Activated T-cell treated with anti-CD3 and anti-CD28 coated beads, Interleukin-2, amount 50 U/mL, for 4 hours (primary cell): ENCODE results near the gene CARMIL3. TPM values are rescaled to one million over a fixed set of nuclear protein-coding genes. Genes with fewer than 3 reads are reported as not detected.

Source experiments
- ATAC-seq, 2 donors: fragments of 200-7000 bp; cut with Tn5 transposase; one replicate each; pipeline ENCODE4 v1.10.0; 2021
- DNase-seq: peaks from one replicate; pipeline ENCODE4 v3.0.0-alpha.2; 2020
- H3K27me3 Mint-ChIP-seq: one replicate; pipeline ENCODE4 v1.8.0; 2021; ENCODE audit warnings: low read depth, mixed read lengths
- H3K36me3 Mint-ChIP-seq: one replicate; pipeline ENCODE4 v1.8.0; 2022; ENCODE audit warnings: mixed read lengths; ENCODE audit not compliant: insufficient read depth
- H3K4me1 Mint-ChIP-seq: one replicate; pipeline ENCODE4 v1.8.0; 2021; ENCODE audit warnings: low read depth, mixed read lengths
- H3K4me3 Mint-ChIP-seq: one replicate; pipeline ENCODE4 v1.8.0; 2021; ENCODE audit warnings: mild to moderate bottlenecking, moderate library complexity, mixed read lengths
- H3K9me3 Mint-ChIP-seq: one replicate; pipeline ENCODE4 v1.8.0; 2021; ENCODE audit warnings: mixed read lengths
- total RNA-seq, 3 donors: library from RNA; stranded (reverse); gene quantifications; one replicate each; pipeline ENCODE4 v1.2.1, GENCODE V29; 2021

CARMIL3 gene
- total RNA-seq, 3 donors from 2014 or later: 1.3 to 1.8 (median 1.3) TPM

DNA sequence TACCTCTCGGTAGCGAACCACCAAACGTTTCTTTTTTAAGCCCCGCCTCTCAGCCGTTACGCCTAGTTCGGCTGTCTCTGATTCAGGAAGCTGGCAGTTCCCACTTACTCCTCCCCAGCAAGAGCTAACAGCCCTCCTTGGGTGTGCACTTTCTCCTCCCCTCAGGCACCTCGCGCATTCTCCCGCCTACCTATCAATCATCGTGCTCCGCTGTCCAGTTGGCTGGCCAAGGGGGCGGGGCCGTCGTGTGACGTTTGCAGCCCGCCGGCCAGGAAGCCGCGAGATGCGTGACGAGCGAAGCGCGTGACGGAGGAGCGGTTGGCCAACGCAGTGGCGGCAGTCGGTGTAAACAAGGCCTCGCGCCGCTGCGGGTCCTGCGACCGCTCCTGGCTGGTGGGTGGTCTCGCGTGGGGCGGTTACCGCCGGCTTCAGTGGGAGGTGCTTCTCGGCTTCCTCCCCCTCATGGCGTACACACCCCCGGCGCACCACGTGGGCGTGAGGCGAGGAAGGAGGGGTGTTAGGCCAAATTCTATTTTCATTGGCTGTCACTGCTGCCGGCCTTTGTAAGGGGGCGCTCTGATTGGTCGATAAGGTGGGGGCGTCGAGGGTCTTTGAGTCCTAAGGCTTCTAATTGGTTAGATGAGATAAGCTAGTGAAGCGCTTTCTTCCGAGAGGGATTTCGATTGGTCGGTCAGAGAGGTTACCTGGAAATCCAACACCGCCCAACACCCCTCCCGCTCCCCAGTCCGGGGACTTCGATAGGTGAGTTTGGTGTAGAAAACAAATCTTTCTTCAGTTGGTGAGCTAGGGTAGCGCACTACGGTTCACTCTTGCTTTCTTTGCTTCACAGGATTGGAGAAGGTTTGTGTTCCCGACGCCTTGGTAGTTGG is 63.0 kb downstream of the CARMIL3 start, which contains the start of the genes DCAF11 and NRL:
Gene DCAF11 (plus strand): TSS at position 246 of the 890 bp plus-strand sequence. CDS start 818 bp downstream, outside the sequence.
Gene NRL (minus strand): TSS at position 418 of the 890 bp plus-strand sequence. CDS start 32,101 bp downstream, outside the sequence.
- no peaks in the 10 kb centered on the region for H3K27me3 Mint-ChIP-seq

DNA sequence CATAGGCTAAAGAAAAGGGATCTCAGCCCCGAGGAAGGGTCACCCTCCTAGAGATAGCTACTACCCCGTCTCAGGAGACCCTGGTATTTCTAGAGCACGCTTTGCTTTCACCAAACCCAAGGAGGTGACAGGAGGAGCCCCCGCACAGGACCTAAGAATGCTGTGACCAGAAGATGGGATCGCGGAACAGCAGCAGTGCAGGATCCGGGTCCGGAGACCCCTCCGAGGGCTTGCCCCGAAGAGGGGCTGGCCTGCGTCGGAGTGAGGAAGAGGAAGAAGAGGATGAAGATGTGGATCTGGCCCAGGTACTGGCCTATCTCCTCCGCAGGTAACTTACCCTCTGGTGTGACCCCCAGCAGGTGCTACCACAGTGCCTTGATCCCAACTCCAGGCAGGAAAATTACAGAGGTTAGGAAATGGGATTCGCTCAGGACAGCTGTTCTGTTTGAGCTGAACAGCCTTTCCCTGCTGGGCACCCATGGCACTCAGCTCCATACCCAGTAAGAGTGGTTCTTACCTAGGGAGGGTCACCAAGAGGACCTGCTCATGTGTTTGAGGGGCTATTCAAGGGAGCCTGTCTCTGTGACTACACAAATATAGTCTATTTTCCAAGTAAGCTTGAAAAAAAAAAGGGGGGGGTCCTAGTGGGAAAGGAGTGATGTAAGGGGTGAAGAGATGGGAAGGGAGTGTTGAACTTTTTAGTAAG is 63.8 kb downstream of the CARMIL3 start:
- DNase-seq (no peak), ATAC-seq (no peak)
- Mint-ChIP-seq H3K4me1 (peaks cover 26% of the 10 kb centered on the region), H3K9me3 (no peaks in the 10 kb centered on the region), H3K27me3 (no peaks in the 10 kb centered on the region), H3K4me3 (peak overlapping the region; percentile 93), H3K36me3 (peaks cover 23% of the 10 kb centered on the region)

More for the DNA sequence above, 63.0 kb downstream of the CARMIL3 start, which contains the start of the genes DCAF11 and NRL:
- Mint-ChIP-seq H3K4me1 (peaks cover 27% of the 10 kb centered on the region), H3K4me3 (peak within 1 kb of the TSS; percentile 93), H3K9me3 (no peaks in the 10 kb centered on the region), H3K36me3 (peaks cover 22% of the 10 kb centered on the region)
- peak; percentile 90 to 92 for ATAC-seq
- DNase-seq: peak; percentile 99

DNA sequence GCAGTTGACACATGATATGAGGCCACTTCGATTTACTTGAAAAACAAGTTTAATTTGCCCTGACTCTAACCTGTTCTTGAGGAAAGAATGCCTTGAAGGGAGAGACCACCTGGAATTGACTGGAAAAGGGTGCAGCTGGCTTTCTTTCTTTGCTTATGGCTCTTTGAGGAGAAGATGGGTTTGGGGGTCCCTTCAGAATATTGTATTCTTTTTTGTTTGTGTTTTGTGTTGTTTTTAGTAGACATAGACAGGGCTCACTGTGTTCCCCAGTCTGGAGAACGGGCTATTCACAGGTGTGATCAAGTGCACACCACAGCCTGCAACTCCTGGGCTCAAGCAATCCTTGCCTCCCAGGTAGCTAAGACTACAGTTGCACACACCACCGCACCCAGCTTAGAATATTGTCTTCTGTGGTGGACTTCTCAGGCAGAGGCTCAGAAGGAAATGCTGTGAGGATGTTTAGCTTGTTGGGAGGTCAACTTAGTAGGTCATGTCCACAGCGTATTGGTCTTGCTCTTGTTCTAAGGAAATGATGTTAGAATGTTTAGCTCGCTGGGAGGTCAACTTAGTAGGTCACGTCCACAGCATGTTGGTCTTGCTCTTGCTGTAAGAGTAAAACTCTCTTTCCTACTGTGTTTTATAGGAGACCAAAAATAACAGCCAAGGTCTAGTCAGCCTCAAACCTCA is 64.5 kb downstream of the CARMIL3 start:
- peak overlapping the region; percentile 93 for H3K4me3 Mint-ChIP-seq
- H3K27me3 Mint-ChIP-seq: no peaks in the 10 kb centered on the region
- H3K4me1 Mint-ChIP-seq: peaks cover 24% of the 10 kb centered on the region
- H3K36me3 Mint-ChIP-seq: peaks cover 27% of the 10 kb centered on the region
- DNase-seq: no peak
- no peak for ATAC-seq
- H3K9me3 Mint-ChIP-seq: no peaks in the 10 kb centered on the region

DNA sequence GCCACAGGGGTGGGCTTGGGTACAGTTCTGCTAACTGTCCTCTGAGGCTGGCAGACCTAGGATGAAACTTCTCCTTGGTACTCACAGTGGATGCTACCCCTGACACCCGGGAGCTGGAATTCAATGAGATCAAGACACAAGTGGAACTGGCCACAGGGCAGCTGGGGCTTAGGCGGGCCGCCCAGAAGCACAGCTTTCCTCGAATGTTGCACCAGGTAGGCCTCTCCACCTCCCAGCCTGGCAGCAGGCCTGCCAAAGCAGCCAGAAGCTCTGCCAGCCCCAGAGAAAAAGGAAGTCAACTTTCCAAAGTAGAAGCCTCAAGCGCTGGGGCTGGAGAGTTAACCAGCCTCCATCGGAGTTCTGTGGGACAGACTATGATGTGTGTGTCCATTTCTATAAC is 65.4 kb downstream of the CARMIL3 start:
- ATAC-seq (no peak), DNase-seq (no peak)
- H3K4me3 Mint-ChIP-seq: no peak overlapping the region
- H3K9me3 Mint-ChIP-seq: no peaks in the 10 kb centered on the region
- H3K4me1 Mint-ChIP-seq: peaks cover 24% of the 10 kb centered on the region
- peaks cover 32% of the 10 kb centered on the region for H3K36me3 Mint-ChIP-seq
- no peaks in the 10 kb centered on the region for H3K27me3 Mint-ChIP-seq

Other genes starting within 250 kb of the CARMIL3 start
- gene DHRS4, start 98.2 kb upstream of the CARMIL3 start, total RNA-seq: 10 to 100 TPM; 12.6 to 23.0 (median 19.4) TPM
- 10 to 100 TPM; 10.8 to 15.9 (median 12.5) TPM for gene DHRS4L2, start 63.1 kb upstream of the CARMIL3 start, total RNA-seq
- not detected for gene CPNE6, start 19.6 kb downstream of the CARMIL3 start, total RNA-seq
- 10 to 100 TPM; 38.7 to 69.4 (median 47.9) TPM for gene PCK2, start 42.3 kb downstream of the CARMIL3 start, total RNA-seq
- gene DCAF11, start 62.8 kb downstream of the CARMIL3 start, total RNA-seq: 10 to 100 TPM; 45.7 to 57.6 (median 50.7) TPM
- 1 to 10 TPM; 1.2 to 2.3 (median 1.4) TPM for gene NRL, start 62.9 kb downstream of the CARMIL3 start, total RNA-seq
- gene FITM1, start 78.7 kb downstream of the CARMIL3 start, total RNA-seq: 1 to 10 TPM in 1 of 3 donors, under 1 TPM in 2; 0.38 to 1.3 (median 0.69) TPM
- 100 to 1,000 TPM; 354 to 391 (median 378) TPM for gene PSME1, start 84.2 kb downstream of the CARMIL3 start, total RNA-seq
- 10 to 100 TPM; 15.9 to 18.9 (median 17.4) TPM for gene EMC9, start 89.6 kb downstream of the CARMIL3 start, total RNA-seq
- gene PSME2, start 94.6 kb downstream of the CARMIL3 start, total RNA-seq: 100 to 1,000 TPM; 433 to 479 (median 471) TPM
- gene RNF31, start 95.5 kb downstream of the CARMIL3 start, total RNA-seq: 100 to 1,000 TPM in 2 of 3 donors, 10 to 100 TPM in 1; 99.4 to 108 (median 106) TPM
- 100 to 1,000 TPM; 110 to 152 (median 121) TPM for gene IRF9, start 109.3 kb downstream of the CARMIL3 start, total RNA-seq
- 10 to 100 TPM; 17.4 to 24.8 (median 19.9) TPM for gene REC8, start 120.1 kb downstream of the CARMIL3 start, total RNA-seq
- gene IPO4, start 136.8 kb downstream of the CARMIL3 start, total RNA-seq: 100 to 1,000 TPM; 265 to 293 (median 265) TPM
- gene TM9SF1, start 143.4 kb downstream of the CARMIL3 start, total RNA-seq: 10 to 100 TPM; 30.4 to 34.6 (median 33.7) TPM
- under 1 TPM in 1 of 3 donors, not detected in 2; 0.33 TPM for gene TSSK4, start 153.7 kb downstream of the CARMIL3 start, total RNA-seq
- gene CHMP4A, start 161.5 kb downstream of the CARMIL3 start, total RNA-seq: 10 to 100 TPM; 71.7 to 85.5 (median 85.4) TPM
- gene MDP1, start 164.1 kb downstream of the CARMIL3 start, total RNA-seq: 10 to 100 TPM; 16.3 to 19.5 (median 18.4) TPM
- 100 to 1,000 TPM; 197 to 217 (median 205) TPM for gene NEDD8, start 180.4 kb downstream of the CARMIL3 start, total RNA-seq
- 10 to 100 TPM; 29.6 to 30.8 (median 29.7) TPM for gene GMPR2, start 180.9 kb downstream of the CARMIL3 start, total RNA-seq
- 100 to 1,000 TPM in 2 of 3 donors, 10 to 100 TPM in 1; 87.2 to 110 (median 103) TPM for gene TINF2, start 190.6 kb downstream of the CARMIL3 start, total RNA-seq
- 1 to 10 TPM; 2.6 to 8.1 (median 2.6) TPM for gene TGM1, start 211.2 kb downstream of the CARMIL3 start, total RNA-seq
- gene RABGGTA, start 219.6 kb downstream of the CARMIL3 start, total RNA-seq: 10 to 100 TPM; 52.2 to 58.8 (median 53.4) TPM
- 1 to 10 TPM; 2.6 to 4.2 (median 3.1) TPM for gene DHRS1, start 247.8 kb downstream of the CARMIL3 start, total RNA-seq
- gene NOP9, start 247.8 kb downstream of the CARMIL3 start, total RNA-seq: 10 to 100 TPM; 67.8 to 71.0 (median 68.0) TPM